T-cell (primary cell): ENCODE measurements around the gene NANP. TPM values are rescaled to one million over a fixed set of nuclear protein-coding genes. Genes with fewer than 3 reads are reported as not detected.
A peak's percentile ranks its signal among the peaks of the same experiment; 100 is the strongest.

Experiments used
- ATAC-seq, 4 experiments: fragments of 200-7000 bp in 3 of 4; fragments of 150-1000 bp in 1 of 4; cut with Tn5 transposase; replicated peaks in 1 of 4; 1 replicate in 3 of 4; 2 replicates in 1 of 4; pipeline ENCODE4 v1.10.0; 2021; ENCODE audit warnings: moderate library complexity in 3 of 4, mild to moderate bottlenecking in 2 of 4, moderate number of reproducible peaks in 1 of 4
- CTCF ChIA-PET, 2 donors: fragments of 300-600 bp; sonication (Branson Sonifier 250); formaldehyde crosslinking; loops; one replicate each; lab custom pipeline; 2022; ENCODE audit warnings: antibody characterized with exemption in 2 of 2; lab: Charles Lee
- POLR2A ChIA-PET, 2 donors: fragments of 300-600 bp; sonication (Branson Sonifier 250); formaldehyde crosslinking; loops; one replicate each; lab custom pipeline; 2022; ENCODE audit warnings: antibody characterized with exemption in 2 of 2; lab: Charles Lee
- DNase-seq, 35 experiments: peaks; one replicate each; pipeline versions ENCODE4 v3.0.0 to v3.0.0-alpha.2; 2013 to 2023
- H3K27ac ChIP-seq: one replicate; pipeline ENCODE4 v1.5.1; 2013; ENCODE audit warnings: low read length
- H3K27me3 ChIP-seq, 2 experiments: replicated peaks in 1 of 2; 1 replicate in 1 of 2; 2 replicates in 1 of 2; pipeline versions ENCODE4 v1.6.1 to v1.7.0; 2013; ENCODE audit warnings: low read length in 1 of 2, mixed read lengths in 1 of 2; ENCODE audit not compliant: control insufficient read depth in 2 of 2, insufficient read depth in 2 of 2; ENCODE audit errors: extremely low read depth in 1 of 2
- H3K36me3 ChIP-seq, 2 donors: 1 replicate in 1 of 2; 2 replicates in 1 of 2; pipeline versions ENCODE4 v1.6.1 to v1.7.0; 2013; ENCODE audit warnings: low read length in 1 of 2; ENCODE audit not compliant: control insufficient read depth in 2 of 2, insufficient read depth in 1 of 2; ENCODE audit errors: extremely low read depth in 1 of 2
- H3K4me1 ChIP-seq, 2 experiments: 1 replicate in 1 of 2; 2 replicates in 1 of 2; pipeline versions ENCODE4 v1.6.1 to v1.7.0; 2013; ENCODE audit warnings: low read length in 2 of 2, mixed read lengths in 1 of 2; ENCODE audit not compliant: insufficient read depth in 2 of 2, control insufficient read depth in 1 of 2; ENCODE audit errors: extremely low read depth in 1 of 2
- H3K4me3 ChIP-seq, 2 donors: 1 replicate in 1 of 2; 2 replicates in 1 of 2; pipeline versions ENCODE4 v1.5.1 to v1.7.0; 2013; ENCODE audit warnings: mild to moderate bottlenecking in 2 of 2, low read length in 1 of 2, moderate library complexity in 1 of 2; ENCODE audit not compliant: control insufficient read depth in 1 of 2; ENCODE audit errors: extremely low read depth in 1 of 2
- H3K9me3 ChIP-seq: 2 replicates; pipeline ENCODE4 v1.7.0; 2013
- H3K27ac Mint-ChIP-seq, 2 donors: one replicate each; pipeline ENCODE4 v1.8.0; 2020 to 2021; ENCODE audit warnings: mild to moderate bottlenecking in 2 of 2, mixed read lengths in 2 of 2
- H3K27me3 Mint-ChIP-seq, 2 donors: one replicate each; pipeline ENCODE4 v1.8.0; 2021 to 2022; ENCODE audit warnings: mixed read lengths in 2 of 2
- H3K36me3 Mint-ChIP-seq: one replicate; pipeline ENCODE4 v1.8.0; 2021; ENCODE audit warnings: mixed read lengths
- H3K4me1 Mint-ChIP-seq, 3 donors: one replicate each; pipeline ENCODE4 v1.8.0; 2020 to 2022; ENCODE audit warnings: mixed read lengths in 3 of 3, mild to moderate bottlenecking in 1 of 3
- H3K4me3 Mint-ChIP-seq, 3 donors: one replicate each; pipeline ENCODE4 v1.8.0; 2020 to 2022; ENCODE audit warnings: mild to moderate bottlenecking in 3 of 3, mixed read lengths in 3 of 3, moderate library complexity in 3 of 3
- H3K9me3 Mint-ChIP-seq, 3 donors: one replicate each; pipeline ENCODE4 v1.8.0; 2020 to 2022; ENCODE audit warnings: mixed read lengths in 3 of 3
- WGBS: methylation state at CpG from one replicate; pipeline ENCODE4 v1.1.5; 2013; ENCODE audit warnings: missing lambda C conversion rate; ENCODE audit not compliant: insufficient coverage; 5-methylcytosine and 5-hydroxymethylcytosine counted together
- total RNA-seq, 35 experiments: library from RNA in 6 of 35; stranded (reverse) in 6 of 35; fragments of 120-200 nt in 1 of 35; gene quantifications; one replicate each; pipeline versions ENCODE4 v1.2.1 to v1.2.4 and lab custom pipeline; 2013 to 2026

The NANP gene
- total RNA-seq, 5 donors from 2014 or later (not counting 1 experiment from before 2014, with no cell fraction given): 0.96 to 1.9 (median 1.7) TPM

GRCh38 chr20:25629816-25630499, 6.1 kb upstream of the NANP start:
- Mint-ChIP-seq H3K4me3 (no peak overlapping the region), H3K9me3 (peaks cover 2 to 5% (median 3%) of the 10 kb centered on the region in 3 donors)
- 65% methylated on average over 4 of the region's 8 CpGs for WGBS

GRCh38 chr20:25626779-25627178, 3.0 kb upstream of the NANP start:
- WGBS: 94% methylated on average over 7 of the region's 9 CpGs
- Histone ChIP-seq H3K4me1 (peaks cover 0 to 17% of the 10 kb centered on the region in 2 experiments), H3K9me3 (no peaks in the 10 kb centered on the region), H3K27me3 (no peaks in the 10 kb centered on the region), H3K36me3 (no peaks in the 10 kb centered on the region), H3K4me3 (no peak overlapping the region), H3K27ac (no peak overlapping the region)
- CTCF ChIA-PET: no interaction called here
- Mint-ChIP-seq H3K27ac (no peak overlapping the region), H3K4me3 (no peak overlapping the region), H3K9me3 (peaks cover 2 to 5% (median 3%) of the 10 kb centered on the region in 3 donors), H3K36me3 (peaks cover 5% of the 10 kb centered on the region), H3K4me1 (peaks cover 17 to 20% (median 20%) of the 10 kb centered on the region in 3 donors), H3K27me3 (no peaks in the 10 kb centered on the region)
- ATAC-seq (no peak), DNase-seq (no peak)
- POLR2A ChIA-PET: no interaction called here

More at GRCh38 chr20:25629816-25630499, 6.1 kb upstream of the NANP start:
- no peaks in the 10 kb centered on the region for H3K9me3 ChIP-seq
- no peaks in the 10 kb centered on the region for H3K4me1 ChIP-seq
- ATAC-seq (no peak), DNase-seq (no peak)
- no peak overlapping the region for H3K4me3 ChIP-seq
- H3K27ac Mint-ChIP-seq: no peak overlapping the region
- ChIA-PET POLR2A (no interaction called here), CTCF (no interaction called here)
- H3K27me3 Mint-ChIP-seq: no peaks in the 10 kb centered on the region
- H3K4me1 Mint-ChIP-seq: peaks cover 0 to 2% (median 0%) of the 10 kb centered on the region in 3 donors
- H3K36me3 Mint-ChIP-seq: peaks cover 16% of the 10 kb centered on the region
- H3K27me3 ChIP-seq: no peaks in the 10 kb centered on the region
- H3K27ac ChIP-seq: no peak overlapping the region
- H3K36me3 ChIP-seq: peaks cover 0 to 2% of the 10 kb centered on the region in 2 donors

GRCh38 chr20:25624500-25624939, 706 bp upstream of the NANP start:
- H3K27ac ChIP-seq: peak overlapping the region; percentile 63
- H3K27me3 ChIP-seq: no peaks in the 10 kb centered on the region
- Mint-ChIP-seq H3K27me3 (no peaks in the 10 kb centered on the region), H3K36me3 (peaks cover 5% of the 10 kb centered on the region), H3K4me1 (peaks cover 17 to 22% (median 21%) of the 10 kb centered on the region in 3 donors), H3K4me3 (peak overlapping the region; percentile 90 to 93 (median 93)), H3K9me3 (peaks cover 2 to 5% (median 3%) of the 10 kb centered on the region in 3 donors), H3K27ac (peak overlapping the region; percentile 87 to 89)
- H3K9me3 ChIP-seq: no peaks in the 10 kb centered on the region
- 13% methylated on average over 9 of the region's 17 CpGs for WGBS
- H3K4me1 ChIP-seq: peaks cover 0 to 17% of the 10 kb centered on the region in 2 experiments
- ChIA-PET CTCF (no interaction called here), POLR2A (no interaction called here)
- ATAC-seq: peak in 2 of 4 experiments; percentile 7 to 14
- DNase-seq: peak in 9 of 35 experiments; percentile 1 to 16 (median 7)
- H3K4me3 ChIP-seq: peak overlapping the region; percentile 91 to 97
- H3K36me3 ChIP-seq: no peaks in the 10 kb centered on the region

GRCh38 chr20:25623225-25623735, 534 bp downstream of the NANP start:
- Mint-ChIP-seq H3K27me3 (no peaks in the 10 kb centered on the region), H3K9me3 (peaks cover 2 to 5% (median 3%) of the 10 kb centered on the region in 3 donors), H3K36me3 (peaks cover 5% of the 10 kb centered on the region), H3K4me3 (peak overlapping the region; percentile 90 to 93 (median 93)), H3K27ac (peak overlapping the region in 1 of 2 donors; percentile 89), H3K4me1 (peaks cover 17 to 22% (median 21%) of the 10 kb centered on the region in 3 donors)
- ChIA-PET CTCF (interaction anchor here in 1 of 2 donors (0.5 kb wide), 1 partner anchor 45 kb away, joined by 3 read pairs; no protein-coding TSS in a partner anchor), POLR2A (no interaction called here)
- no peaks in the 10 kb centered on the region for H3K36me3 ChIP-seq
- H3K27me3 ChIP-seq: no peaks in the 10 kb centered on the region
- peak overlapping the region; percentile 91 to 97 for H3K4me3 ChIP-seq
- WGBS: under 1% methylated on average over 45 of the region's 45 CpGs
- ATAC-seq (peak in 3 of 4 experiments; percentile 5 to 23 (median 17)), DNase-seq (peak in 15 of 35 experiments; percentile 1 to 35 (median 8))
- no peaks in the 10 kb centered on the region for H3K9me3 ChIP-seq
- H3K4me1 ChIP-seq: peaks cover 0 to 17% of the 10 kb centered on the region in 2 experiments
- peak overlapping the region; percentile 63 for H3K27ac ChIP-seq

- WGBS: 55% methylated on average over 11 of the region's 17 CpGs
- CTCF ChIA-PET: interaction anchor here in 1 of 2 donors (0.5 kb wide), 1 partner anchor 46 kb away, joined by 3 read pairs; no protein-coding TSS in a partner anchor
- no peaks in the 10 kb centered on the region for H3K36me3 Mint-ChIP-seq
- no peaks in the 10 kb centered on the region for H3K27me3 Mint-ChIP-seq
- no peaks in the 10 kb centered on the region for H3K9me3 ChIP-seq
- no peak overlapping the region for H3K27ac ChIP-seq
- POLR2A ChIA-PET: no interaction called here
- peak overlapping the region; percentile 91 to 97 for H3K4me3 ChIP-seq
- H3K9me3 Mint-ChIP-seq: no peaks in the 10 kb centered on the region
- no peaks in the 10 kb centered on the region for H3K36me3 ChIP-seq
- H3K4me1 ChIP-seq: peaks cover 0 to 17% of the 10 kb centered on the region in 2 experiments
- peaks cover 17 to 22% (median 21%) of the 10 kb centered on the region in 3 donors for H3K4me1 Mint-ChIP-seq
- ATAC-seq: no peak
- DNase-seq: peak in 1 of 35 experiments; percentile 13
- H3K27me3 ChIP-seq: no peaks in the 10 kb centered on the region
- peak overlapping the region; percentile 59 to 68 for H3K27ac Mint-ChIP-seq
- H3K4me3 Mint-ChIP-seq: peak overlapping the region; percentile 90 to 93 (median 93)
Measured at GRCh38 chr20:25622450-25623224, 1.2 kb downstream of the NANP start.

- peaks cover 0 to 17% of the 10 kb centered on the region in 2 experiments for H3K4me1 ChIP-seq
- H3K36me3 ChIP-seq: no peaks in the 10 kb centered on the region
- POLR2A ChIA-PET: no interaction called here
- H3K9me3 Mint-ChIP-seq: no peaks in the 10 kb centered on the region
- no peak overlapping the region for H3K27ac ChIP-seq
- peak overlapping the region; percentile 90 to 93 (median 93) for H3K4me3 Mint-ChIP-seq
- H3K27me3 Mint-ChIP-seq: no peaks in the 10 kb centered on the region
- H3K27ac Mint-ChIP-seq: no peak overlapping the region
- no peak for DNase-seq
- H3K4me3 ChIP-seq: no peak overlapping the region
- no peaks in the 10 kb centered on the region for H3K9me3 ChIP-seq
- 100% methylated on average over 1 of the region's 6 CpGs for WGBS
- H3K4me1 Mint-ChIP-seq: peaks cover 17 to 22% (median 21%) of the 10 kb centered on the region in 3 donors
- H3K36me3 Mint-ChIP-seq: no peaks in the 10 kb centered on the region
- ATAC-seq: no peak
- H3K27me3 ChIP-seq: no peaks in the 10 kb centered on the region
- CTCF ChIA-PET: no interaction called here
Measured at GRCh38 chr20:25622049-25622448, 1.8 kb downstream of the NANP start.
